OCI-LY3 (cell line): ENCODE measurements around the gene RIPPLY1.

Experiments
- H2AFZ ChIP-seq: fragments of 200-600, 300-600 bp; shearing (Covaris generic); 2 replicates; pipeline ENCODE4 v1.6.0; 2014; ENCODE audit warnings: antibody characterized with exemption, low read depth, low read length
- H3K27ac ChIP-seq: fragments of 200-600, 300-600 bp; sonication (generic); 2 replicates; pipeline ENCODE4 v1.5.1; 2014; ENCODE audit warnings: mild to moderate bottlenecking, low read length, moderate library complexity, mixed read lengths
- H3K27me3 ChIP-seq: fragments of 200-600, 300-600 bp; sonication (generic); 2 replicates; pipeline ENCODE4 v1.6.1; 2014; ENCODE audit warnings: low read depth, low read length, mixed read lengths
- H3K36me3 ChIP-seq: fragments of 200-600, 300-600 bp; sonication (generic); replicated peaks from 2 replicates; pipeline ENCODE3; 2014; ENCODE audit warnings: low read depth, low read length, mixed read lengths
- H3K4me1 ChIP-seq: fragments of 300-600, 200-600 bp; sonication (generic); 2 replicates; pipeline ENCODE4 v1.6.1; 2014; ENCODE audit warnings: low read length, mixed read lengths
- H3K4me2 ChIP-seq: fragments of 200-600, 300-600 bp; sonication (generic); 2 replicates; pipeline ENCODE4 v1.6.1; 2014; ENCODE audit warnings: low read length, mixed read lengths
- H3K4me3 ChIP-seq: fragments of 300-600, 200-600 bp; sonication (generic); 2 replicates; pipeline ENCODE4 v1.5.1; 2014; ENCODE audit warnings: antibody characterized with exemption, mild to moderate bottlenecking, low read length, moderate library complexity
- H3K79me2 ChIP-seq: fragments of 300-600, 200-600 bp; shearing (Covaris generic); 2 replicates; pipeline ENCODE4 v1.6.1; 2014; ENCODE audit warnings: mild to moderate bottlenecking, low read length, mixed read lengths
- H3K9ac ChIP-seq: fragments of 300-600, 200-600 bp; shearing (Covaris generic); 2 replicates; pipeline ENCODE4 v1.6.0; 2014; ENCODE audit warnings: mild to moderate bottlenecking, low read length, moderate library complexity
- H3K9me3 ChIP-seq: fragments of 200-600, 300-600 bp; shearing (Covaris generic); 2 replicates; pipeline ENCODE4 v1.6.1; 2014; ENCODE audit warnings: low read length, mixed read lengths; ENCODE audit not compliant: insufficient read depth
- H4K20me1 ChIP-seq: fragments of 200-600, 300-600 bp; sonication (generic); 2 replicates; pipeline ENCODE4 v1.6.1; 2016; ENCODE audit warnings: low read length, mixed read lengths; ENCODE audit not compliant: insufficient read depth
- CTCF ChIP-seq: fragments of 200-600, 300-600 bp; sonication (generic); IDR thresholded peaks from 2 replicates; pipeline ENCODE4 v1.5.1; 2014; ENCODE audit warnings: antibody characterized with exemption, low read length, low read depth
- EZH2phosphoT487 ChIP-seq: fragments of 200-600 bp; shearing (Covaris generic); IDR thresholded peaks from 2 replicates; pipeline ENCODE4 v1.6.1; 2018; ENCODE audit warnings: antibody characterized with exemption, mixed run types, low read depth

Gene RIPPLY1

DNA sequence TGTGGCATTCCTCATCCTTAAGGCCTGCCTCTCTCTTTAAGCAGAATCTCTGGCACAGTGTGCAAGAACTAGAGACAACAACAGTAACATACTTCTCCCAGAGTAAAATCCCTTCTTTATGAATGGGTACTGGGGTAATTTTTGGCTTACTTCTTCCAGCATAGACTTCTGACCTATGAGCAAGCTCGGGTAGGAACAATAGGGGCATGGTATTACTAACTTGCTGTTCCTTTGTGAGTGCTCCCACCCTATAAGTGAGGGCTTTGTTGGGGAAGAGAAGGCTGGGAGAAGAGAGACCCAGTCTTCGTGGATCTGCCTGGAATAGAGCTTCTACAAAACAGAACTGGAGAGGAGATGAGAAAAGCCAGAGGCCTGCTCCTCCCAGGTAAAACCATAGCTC is 47.2 kb upstream of the RIPPLY1 start:
- no peaks in the 10 kb centered on the region for H3K79me2 ChIP-seq
- no peak overlapping the region for H3K4me3 ChIP-seq
- no peaks in the 10 kb centered on the region for H4K20me1 ChIP-seq
- no peaks in the 10 kb centered on the region for H3K36me3 ChIP-seq
- TF ChIP-seq EZH2phosphoT487 (no peak), CTCF (no peak)
- no peak overlapping the region for H2AFZ ChIP-seq
- H3K4me2 ChIP-seq, result no peak overlapping the region
- H3K4me1 ChIP-seq, result peaks cover 19% of the 10 kb centered on the region
- H3K9me3 ChIP-seq, result no peaks in the 10 kb centered on the region
- no peak overlapping the region for H3K27ac ChIP-seq
- H3K9ac ChIP-seq, result no peak overlapping the region
- H3K27me3 ChIP-seq, result no peaks in the 10 kb centered on the region

GRCh38 chrX:106949366-106949765 is 46.2 kb upstream of the RIPPLY1 start:
- Histone ChIP-seq H3K4me2 (no peak overlapping the region), H2AFZ (no peak overlapping the region), H3K9ac (no peak overlapping the region), H3K79me2 (no peaks in the 10 kb centered on the region), H3K4me1 (peaks cover 18% of the 10 kb centered on the region), H3K9me3 (no peaks in the 10 kb centered on the region), H3K27me3 (no peaks in the 10 kb centered on the region), H3K27ac (no peak overlapping the region), H3K4me3 (no peak overlapping the region), H4K20me1 (no peaks in the 10 kb centered on the region), H3K36me3 (no peaks in the 10 kb centered on the region)
- TF ChIP-seq EZH2phosphoT487 (no peak), CTCF (no peak)

GRCh38 chrX:106948641-106949040 is 45.5 kb upstream of the RIPPLY1 start:
- Histone ChIP-seq H3K79me2 (no peaks in the 10 kb centered on the region), H4K20me1 (no peaks in the 10 kb centered on the region), H3K27ac (no peak overlapping the region), H2AFZ (no peak overlapping the region), H3K4me3 (no peak overlapping the region), H3K36me3 (no peaks in the 10 kb centered on the region), H3K27me3 (no peaks in the 10 kb centered on the region), H3K4me2 (no peak overlapping the region), H3K4me1 (peaks cover 12% of the 10 kb centered on the region), H3K9ac (no peak overlapping the region), H3K9me3 (no peaks in the 10 kb centered on the region)
- TF ChIP-seq EZH2phosphoT487 (no peak), CTCF (no peak)

GRCh38 chrX:106946464-106946863 is 43.3 kb upstream of the RIPPLY1 start:
- H3K9ac ChIP-seq, result no peak overlapping the region
- H3K4me2 ChIP-seq, result no peak overlapping the region
- H3K27me3 ChIP-seq, result no peaks in the 10 kb centered on the region
- peaks cover 6% of the 10 kb centered on the region for H3K4me1 ChIP-seq
- no peak overlapping the region for H3K27ac ChIP-seq
- no peaks in the 10 kb centered on the region for H4K20me1 ChIP-seq
- H2AFZ ChIP-seq, result no peak overlapping the region
- no peak overlapping the region for H3K4me3 ChIP-seq
- no peaks in the 10 kb centered on the region for H3K9me3 ChIP-seq
- no peaks in the 10 kb centered on the region for H3K36me3 ChIP-seq
- TF ChIP-seq EZH2phosphoT487 (no peak), CTCF (no peak)
- H3K79me2 ChIP-seq, result no peaks in the 10 kb centered on the region
